WTC11 (cell line): ENCODE measurements around the gene NLRP8. TPM values are rescaled to one million over a fixed set of nuclear protein-coding genes. Genes with fewer than 3 reads are reported as not detected.

Experiments
- ATAC-seq: fragments of 200-7000 bp; cut with Tn5 transposase; 2 replicates; pipeline ENCODE4 v1.10.0; 2021; ENCODE audit warnings: mild to moderate bottlenecking, moderate library complexity
- CTCF ChIA-PET: fragments of 300-600 bp; sonication (Branson Sonifier 250); formaldehyde crosslinking; loops from one replicate; lab custom pipeline; 2021; ENCODE audit warnings: antibody characterized with exemption; lab: Charles Lee
- POLR2A ChIA-PET: fragments of 350-600 bp; sonication (Branson Sonifier 250); formaldehyde crosslinking; loops from one replicate; lab custom pipeline; 2021; ENCODE audit warnings: antibody characterized with exemption; lab: Charles Lee
- DNase-seq: peaks from one replicate; pipeline ENCODE4 v3.0.0; 2021; ENCODE audit warnings: low spot score
- H3K27ac Mint-ChIP-seq: 2 replicates; pipeline ENCODE4 v1.8.0; 2021; ENCODE audit warnings: mixed read lengths
- H3K27me3 Mint-ChIP-seq: 2 replicates; pipeline ENCODE4 v1.8.0; 2021; ENCODE audit warnings: low read depth, mild to moderate bottlenecking, moderate library complexity, mixed read lengths
- H3K36me3 Mint-ChIP-seq: 2 replicates; pipeline ENCODE4 v1.8.0; 2021; ENCODE audit warnings: mixed read lengths
- H3K4me1 Mint-ChIP-seq: 2 replicates; pipeline ENCODE4 v1.8.0; 2022; ENCODE audit warnings: mixed read lengths
- H3K4me3 Mint-ChIP-seq: 2 replicates; pipeline ENCODE4 v1.8.0; 2021; ENCODE audit warnings: mild to moderate bottlenecking, moderate library complexity, mixed read lengths
- H3K9me3 Mint-ChIP-seq: 2 replicates; pipeline ENCODE4 v1.8.0; 2021; ENCODE audit warnings: mixed read lengths
- CDX4 ChIP-seq: fragments of 250-450 bp; sonication (Bioruptor Pico); IDR thresholded peaks from 2 replicates; pipeline ENCODE4 v1.9.0; 2021; ENCODE audit warnings: moderate library complexity, mild to moderate bottlenecking, inconsistent platforms, borderline replicate concordance
- CREB1 ChIP-seq: sonication (generic); formaldehyde crosslinking; IDR thresholded peaks from 2 replicates; pipeline ENCODE4 v1.8.0; 2023; ENCODE audit warnings: mild to moderate bottlenecking, missing genetic modification reagents
- CREM ChIP-seq: sonication (generic); formaldehyde crosslinking; IDR thresholded peaks from 2 replicates; pipeline ENCODE4 v1.8.1; 2022; ENCODE audit warnings: mild to moderate bottlenecking, missing genetic modification reagents, moderate library complexity
- ETV6 ChIP-seq: sonication (generic); formaldehyde crosslinking; IDR thresholded peaks from 2 replicates; pipeline ENCODE4 v1.8.1; 2022; ENCODE audit warnings: mild to moderate bottlenecking, missing genetic modification reagents
- FOXP4 ChIP-seq: sonication (generic); formaldehyde crosslinking; IDR thresholded peaks from 2 replicates; pipeline ENCODE4 v1.8.0; 2022; ENCODE audit warnings: mild to moderate bottlenecking, missing genetic modification reagents
- GRHL2 ChIP-seq: fragments of 250-450 bp; sonication (Bioruptor Pico); IDR thresholded peaks from 2 replicates; pipeline ENCODE4 v1.8.0; 2022; ENCODE audit warnings: mild to moderate bottlenecking, moderate library complexity; ENCODE audit not compliant: insufficient replicate concordance, severe bottlenecking
- HMGA2 ChIP-seq: fragments of 250-450 bp; sonication (Bioruptor Pico); IDR thresholded peaks from 2 replicates; pipeline ENCODE4 v1.4.0; 2021; ENCODE audit warnings: mild to moderate bottlenecking, moderate library complexity
- JUN ChIP-seq: sonication (generic); formaldehyde crosslinking; IDR thresholded peaks from 2 replicates; pipeline ENCODE4 v1.8.0; 2023; ENCODE audit warnings: mild to moderate bottlenecking, missing genetic modification reagents
- KAT7 ChIP-seq: sonication (generic); formaldehyde crosslinking; IDR thresholded peaks from 2 replicates; pipeline ENCODE4 v1.8.1; 2023; ENCODE audit warnings: missing genetic modification reagents, mild to moderate bottlenecking, borderline replicate concordance
- MAX ChIP-seq: sonication (generic); formaldehyde crosslinking; IDR thresholded peaks from 2 replicates; pipeline ENCODE4 v1.8.0; 2022; ENCODE audit warnings: mild to moderate bottlenecking, missing genetic modification reagents
- NFE2L1 ChIP-seq: sonication (generic); formaldehyde crosslinking; IDR thresholded peaks from 2 replicates; pipeline ENCODE4 v1.8.1; 2023; ENCODE audit warnings: missing genetic modification reagents
- NR1H2 ChIP-seq: sonication (generic); formaldehyde crosslinking; IDR thresholded peaks from 2 replicates; pipeline ENCODE4 v1.9.0; 2021; ENCODE audit warnings: mild to moderate bottlenecking, moderate library complexity, missing genetic modification reagents
- RELA ChIP-seq: sonication (generic); formaldehyde crosslinking; IDR thresholded peaks from 2 replicates; pipeline ENCODE4 v1.8.1; 2022; ENCODE audit warnings: missing genetic modification reagents, mild to moderate bottlenecking, borderline replicate concordance
- RORB ChIP-seq: fragments of 250-450 bp; sonication (Bioruptor Pico); IDR thresholded peaks from 2 replicates; pipeline ENCODE4 v1.9.0; 2021; ENCODE audit warnings: mild to moderate bottlenecking
- SMAD4 ChIP-seq: sonication (generic); formaldehyde crosslinking; IDR thresholded peaks from 2 replicates; pipeline ENCODE4 v1.8.0; 2022; ENCODE audit warnings: mild to moderate bottlenecking, missing genetic modification reagents
- TCF7 ChIP-seq: sonication (generic); formaldehyde crosslinking; IDR thresholded peaks from 2 replicates; pipeline ENCODE4 v1.8.0; 2022; ENCODE audit warnings: mild to moderate bottlenecking, low read depth, missing genetic modification reagents, moderate library complexity
- ZNF671 ChIP-seq: fragments of 250-450 bp; sonication (Bioruptor Pico); IDR thresholded peaks from 2 replicates; pipeline ENCODE4 v1.8.0; 2021; ENCODE audit warnings: mild to moderate bottlenecking
- total RNA-seq: library from RNA; stranded (reverse); gene quantifications from 3 replicates; pipeline ENCODE4 v1.2.3, GENCODE V29; 2021
- TF ChIP-seq, protein P1 (sequence below): fragments of 250-450 bp; sonication (Bioruptor Pico); conservative IDR thresholded peaks from 2 replicates; pipeline ENCODE4 v1.9.0; 2021; ENCODE audit warnings: mild to moderate bottlenecking
- TF ChIP-seq, protein P2 (sequence below): fragments of 200-600 bp; IDR thresholded peaks from 2 replicates; pipeline ENCODE4 v1.8.0; 2022; ENCODE audit warnings: antibody characterized with exemption
- TF ChIP-seq, protein P3 (sequence below): fragments of 250-450 bp; sonication (Bioruptor Pico); IDR thresholded peaks from 2 replicates; pipeline ENCODE4 v1.9.0; 2021; ENCODE audit warnings: mild to moderate bottlenecking, borderline replicate concordance

The NLRP8 gene
- total RNA-seq, 1 experiment from 2014 or later = not detected

- TF ChIP-seq, protein P1, sequence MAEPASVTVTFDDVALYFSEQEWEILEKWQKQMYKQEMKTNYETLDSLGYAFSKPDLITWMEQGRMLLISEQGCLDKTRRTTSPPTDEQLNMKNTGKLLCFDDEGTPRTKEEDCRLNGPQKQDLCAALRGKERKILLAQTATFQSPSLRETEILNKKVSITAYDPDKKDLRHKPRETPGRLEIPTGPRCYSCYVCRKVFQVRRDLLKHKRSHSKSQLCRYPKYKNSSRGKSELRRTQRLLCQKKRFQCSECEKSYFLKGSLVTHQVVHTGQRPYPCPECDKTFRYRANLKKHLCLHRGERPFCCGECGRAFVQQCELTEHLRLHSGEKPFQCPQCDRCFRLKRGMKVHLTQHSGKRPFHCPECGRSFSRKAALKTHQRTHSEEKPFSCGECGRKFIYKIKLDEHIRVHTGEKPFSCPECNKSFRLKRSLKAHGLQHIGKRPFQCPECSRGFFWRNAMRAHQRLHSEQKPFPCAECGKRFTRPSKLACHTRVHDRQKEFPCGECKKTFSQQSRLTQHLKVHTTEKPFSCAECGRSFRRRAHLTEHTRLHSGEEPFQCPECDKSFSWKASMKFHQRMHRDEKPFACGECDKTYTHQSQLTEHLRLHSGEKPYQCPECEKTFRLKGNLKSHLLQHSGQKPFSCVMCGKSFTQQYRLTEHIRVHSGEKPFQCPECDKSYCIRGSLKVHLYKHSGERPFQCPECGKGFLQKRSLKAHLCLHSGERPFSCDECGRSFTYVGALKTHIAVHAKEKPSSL (CRISPR knock-in tag) = no peak
- TF ChIP-seq CREB1 (CRISPR knock-in tag) (no peak), CREM (CRISPR knock-in tag) (no peak)
Measured at GRCh38 chr19:55973982-55974381, 26.4 kb downstream of the NLRP8 start (continued).

DNA sequence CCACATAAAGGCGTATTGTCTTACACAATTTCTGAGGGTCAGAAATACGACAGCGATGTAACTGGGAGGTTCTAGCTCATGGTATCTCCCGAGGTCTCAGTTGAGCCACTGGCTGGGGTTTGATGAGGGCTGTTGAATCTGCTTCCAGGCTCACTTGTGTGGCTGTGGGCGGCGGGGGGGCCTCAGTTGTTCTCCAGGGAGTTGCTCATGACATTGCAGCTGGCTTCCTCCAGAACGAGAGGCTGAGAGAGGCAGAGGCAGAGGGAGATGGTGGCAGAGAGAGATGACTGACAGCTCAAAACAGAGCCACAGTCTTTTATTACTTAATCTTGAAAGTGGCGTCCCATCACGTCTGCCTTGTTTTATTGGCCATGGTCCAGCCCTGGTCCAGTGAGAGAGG lies 32.8 kb downstream of the NLRP8 start:
- H3K4me3 Mint-ChIP-seq = no peak overlapping the region
- CTCF ChIA-PET = no interaction called here
- TF ChIP-seq KAT7 (no peak), NFE2L1 (CRISPR knock-in tag) (no peak), HMGA2 (CRISPR knock-in tag) (no peak)
- TF ChIP-seq, all 79 proteins: peak for 0
- Mint-ChIP-seq H3K9me3 (peaks cover 77% of the 10 kb centered on the region), H3K36me3 (peaks cover 51% of the 10 kb centered on the region), H3K4me1 (no peaks in the 10 kb centered on the region), H3K27me3 (peaks cover 3% of the 10 kb centered on the region), H3K27ac (no peak overlapping the region)
- POLR2A ChIA-PET = no interaction called here
- DNase-seq (no peak), ATAC-seq (no peak)

DNA sequence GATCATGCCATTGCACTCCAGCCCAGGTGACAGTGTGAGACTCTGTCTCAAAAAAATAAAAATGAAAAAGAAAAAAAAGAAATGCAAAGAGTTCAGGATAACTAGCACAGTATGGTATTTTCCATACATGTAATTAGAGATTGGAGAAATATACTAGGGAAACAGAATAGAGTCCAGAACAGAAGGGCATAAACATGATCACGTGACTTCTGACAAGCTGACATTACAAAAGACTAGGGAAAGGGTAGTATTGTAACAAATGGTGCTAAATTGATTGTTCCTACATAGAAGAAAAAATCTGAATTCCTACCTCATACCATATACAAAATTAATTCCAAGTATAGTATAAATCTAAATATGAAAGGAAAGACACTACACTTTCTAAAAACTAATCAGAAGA lies 37.6 kb downstream of the NLRP8 start:
- TF ChIP-seq SMAD4 (no peak), TCF7 (CRISPR knock-in tag) (no peak), RORB (no peak), JUN (CRISPR knock-in tag) (no peak), FOXP4 (CRISPR knock-in tag) (no peak), RELA (CRISPR knock-in tag) (no peak), NR1H2 (CRISPR knock-in tag) (no peak), CREM (CRISPR knock-in tag) (no peak), ETV6 (CRISPR knock-in tag) (no peak), CDX4 (CRISPR knock-in tag) (no peak), GRHL2 (CRISPR knock-in tag) (no peak), ZNF671 (CRISPR knock-in tag) (no peak), MAX (CRISPR knock-in tag) (no peak)
- TF ChIP-seq, protein P2, sequence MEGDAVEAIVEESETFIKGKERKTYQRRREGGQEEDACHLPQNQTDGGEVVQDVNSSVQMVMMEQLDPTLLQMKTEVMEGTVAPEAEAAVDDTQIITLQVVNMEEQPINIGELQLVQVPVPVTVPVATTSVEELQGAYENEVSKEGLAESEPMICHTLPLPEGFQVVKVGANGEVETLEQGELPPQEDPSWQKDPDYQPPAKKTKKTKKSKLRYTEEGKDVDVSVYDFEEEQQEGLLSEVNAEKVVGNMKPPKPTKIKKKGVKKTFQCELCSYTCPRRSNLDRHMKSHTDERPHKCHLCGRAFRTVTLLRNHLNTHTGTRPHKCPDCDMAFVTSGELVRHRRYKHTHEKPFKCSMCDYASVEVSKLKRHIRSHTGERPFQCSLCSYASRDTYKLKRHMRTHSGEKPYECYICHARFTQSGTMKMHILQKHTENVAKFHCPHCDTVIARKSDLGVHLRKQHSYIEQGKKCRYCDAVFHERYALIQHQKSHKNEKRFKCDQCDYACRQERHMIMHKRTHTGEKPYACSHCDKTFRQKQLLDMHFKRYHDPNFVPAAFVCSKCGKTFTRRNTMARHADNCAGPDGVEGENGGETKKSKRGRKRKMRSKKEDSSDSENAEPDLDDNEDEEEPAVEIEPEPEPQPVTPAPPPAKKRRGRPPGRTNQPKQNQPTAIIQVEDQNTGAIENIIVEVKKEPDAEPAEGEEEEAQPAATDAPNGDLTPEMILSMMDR = no peak
- TF ChIP-seq, protein P3, sequence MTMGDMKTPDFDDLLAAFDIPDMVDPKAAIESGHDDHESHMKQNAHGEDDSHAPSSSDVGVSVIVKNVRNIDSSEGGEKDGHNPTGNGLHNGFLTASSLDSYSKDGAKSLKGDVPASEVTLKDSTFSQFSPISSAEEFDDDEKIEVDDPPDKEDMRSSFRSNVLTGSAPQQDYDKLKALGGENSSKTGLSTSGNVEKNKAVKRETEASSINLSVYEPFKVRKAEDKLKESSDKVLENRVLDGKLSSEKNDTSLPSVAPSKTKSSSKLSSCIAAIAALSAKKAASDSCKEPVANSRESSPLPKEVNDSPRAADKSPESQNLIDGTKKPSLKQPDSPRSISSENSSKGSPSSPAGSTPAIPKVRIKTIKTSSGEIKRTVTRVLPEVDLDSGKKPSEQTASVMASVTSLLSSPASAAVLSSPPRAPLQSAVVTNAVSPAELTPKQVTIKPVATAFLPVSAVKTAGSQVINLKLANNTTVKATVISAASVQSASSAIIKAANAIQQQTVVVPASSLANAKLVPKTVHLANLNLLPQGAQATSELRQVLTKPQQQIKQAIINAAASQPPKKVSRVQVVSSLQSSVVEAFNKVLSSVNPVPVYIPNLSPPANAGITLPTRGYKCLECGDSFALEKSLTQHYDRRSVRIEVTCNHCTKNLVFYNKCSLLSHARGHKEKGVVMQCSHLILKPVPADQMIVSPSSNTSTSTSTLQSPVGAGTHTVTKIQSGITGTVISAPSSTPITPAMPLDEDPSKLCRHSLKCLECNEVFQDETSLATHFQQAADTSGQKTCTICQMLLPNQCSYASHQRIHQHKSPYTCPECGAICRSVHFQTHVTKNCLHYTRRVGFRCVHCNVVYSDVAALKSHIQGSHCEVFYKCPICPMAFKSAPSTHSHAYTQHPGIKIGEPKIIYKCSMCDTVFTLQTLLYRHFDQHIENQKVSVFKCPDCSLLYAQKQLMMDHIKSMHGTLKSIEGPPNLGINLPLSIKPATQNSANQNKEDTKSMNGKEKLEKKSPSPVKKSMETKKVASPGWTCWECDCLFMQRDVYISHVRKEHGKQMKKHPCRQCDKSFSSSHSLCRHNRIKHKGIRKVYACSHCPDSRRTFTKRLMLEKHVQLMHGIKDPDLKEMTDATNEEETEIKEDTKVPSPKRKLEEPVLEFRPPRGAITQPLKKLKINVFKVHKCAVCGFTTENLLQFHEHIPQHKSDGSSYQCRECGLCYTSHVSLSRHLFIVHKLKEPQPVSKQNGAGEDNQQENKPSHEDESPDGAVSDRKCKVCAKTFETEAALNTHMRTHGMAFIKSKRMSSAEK = no peak
- TF ChIP-seq, all 79 proteins: peak for 0
- Mint-ChIP-seq H3K9me3 (peaks cover 80% of the 10 kb centered on the region), H3K36me3 (peaks cover 53% of the 10 kb centered on the region), H3K27me3 (peaks cover 6% of the 10 kb centered on the region), H3K27ac (no peak overlapping the region), H3K4me1 (no peaks in the 10 kb centered on the region), H3K4me3 (no peak overlapping the region)
- POLR2A ChIA-PET = no interaction called here
- ATAC-seq = no peak
- no peak for DNase-seq
- CTCF ChIA-PET = no interaction called here
